ENCODE data around the gene IL15.

DNA sequence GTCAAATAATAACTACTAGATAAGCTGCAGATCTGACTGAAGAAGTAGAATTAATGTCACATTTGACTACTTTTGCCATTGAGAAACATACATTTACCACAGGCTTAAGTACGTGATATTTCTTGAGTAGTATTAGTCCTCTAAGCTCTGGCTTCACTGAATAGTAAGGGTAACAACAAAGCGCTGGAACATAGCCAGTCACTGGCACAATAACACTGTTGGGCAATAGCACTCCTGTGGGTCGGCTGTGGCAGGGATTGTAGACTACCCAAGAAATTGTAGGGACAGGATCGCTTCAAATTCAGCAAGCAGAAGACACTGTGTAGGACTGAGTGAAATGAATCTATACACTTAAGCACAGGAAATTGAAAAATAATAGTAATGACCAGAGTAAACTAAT is 27.1 kb upstream of the IL15 start:
- TF ChIP-seq CREB1 (CRISPR knock-in tag; IDR thresholded peaks at IDR 0.05) (no peak), NFYB (CRISPR knock-in tag; conservative IDR thresholded peaks at IDR 0.05; ENCODE audit: low read depth) (no peak), TEAD1 (CRISPR knock-in tag; IDR thresholded peaks at IDR 0.05) (no peak), ZNF416 (CRISPR knock-in tag; IDR thresholded peaks at IDR 0.05) (no peak), MYBL2 (CRISPR knock-in tag; IDR thresholded peaks at IDR 0.05) (no peak), GABPB1 (CRISPR knock-in tag; IDR thresholded peaks at IDR 0.05) (no peak), ZNF138 (CRISPR knock-in tag; conservative IDR thresholded peaks at IDR 0.05) (no peak)
- TF ChIP-seq, protein P1, sequence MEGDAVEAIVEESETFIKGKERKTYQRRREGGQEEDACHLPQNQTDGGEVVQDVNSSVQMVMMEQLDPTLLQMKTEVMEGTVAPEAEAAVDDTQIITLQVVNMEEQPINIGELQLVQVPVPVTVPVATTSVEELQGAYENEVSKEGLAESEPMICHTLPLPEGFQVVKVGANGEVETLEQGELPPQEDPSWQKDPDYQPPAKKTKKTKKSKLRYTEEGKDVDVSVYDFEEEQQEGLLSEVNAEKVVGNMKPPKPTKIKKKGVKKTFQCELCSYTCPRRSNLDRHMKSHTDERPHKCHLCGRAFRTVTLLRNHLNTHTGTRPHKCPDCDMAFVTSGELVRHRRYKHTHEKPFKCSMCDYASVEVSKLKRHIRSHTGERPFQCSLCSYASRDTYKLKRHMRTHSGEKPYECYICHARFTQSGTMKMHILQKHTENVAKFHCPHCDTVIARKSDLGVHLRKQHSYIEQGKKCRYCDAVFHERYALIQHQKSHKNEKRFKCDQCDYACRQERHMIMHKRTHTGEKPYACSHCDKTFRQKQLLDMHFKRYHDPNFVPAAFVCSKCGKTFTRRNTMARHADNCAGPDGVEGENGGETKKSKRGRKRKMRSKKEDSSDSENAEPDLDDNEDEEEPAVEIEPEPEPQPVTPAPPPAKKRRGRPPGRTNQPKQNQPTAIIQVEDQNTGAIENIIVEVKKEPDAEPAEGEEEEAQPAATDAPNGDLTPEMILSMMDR (IDR thresholded peaks at IDR 0.05) = no peak
- TF ChIP-seq, protein P2, sequence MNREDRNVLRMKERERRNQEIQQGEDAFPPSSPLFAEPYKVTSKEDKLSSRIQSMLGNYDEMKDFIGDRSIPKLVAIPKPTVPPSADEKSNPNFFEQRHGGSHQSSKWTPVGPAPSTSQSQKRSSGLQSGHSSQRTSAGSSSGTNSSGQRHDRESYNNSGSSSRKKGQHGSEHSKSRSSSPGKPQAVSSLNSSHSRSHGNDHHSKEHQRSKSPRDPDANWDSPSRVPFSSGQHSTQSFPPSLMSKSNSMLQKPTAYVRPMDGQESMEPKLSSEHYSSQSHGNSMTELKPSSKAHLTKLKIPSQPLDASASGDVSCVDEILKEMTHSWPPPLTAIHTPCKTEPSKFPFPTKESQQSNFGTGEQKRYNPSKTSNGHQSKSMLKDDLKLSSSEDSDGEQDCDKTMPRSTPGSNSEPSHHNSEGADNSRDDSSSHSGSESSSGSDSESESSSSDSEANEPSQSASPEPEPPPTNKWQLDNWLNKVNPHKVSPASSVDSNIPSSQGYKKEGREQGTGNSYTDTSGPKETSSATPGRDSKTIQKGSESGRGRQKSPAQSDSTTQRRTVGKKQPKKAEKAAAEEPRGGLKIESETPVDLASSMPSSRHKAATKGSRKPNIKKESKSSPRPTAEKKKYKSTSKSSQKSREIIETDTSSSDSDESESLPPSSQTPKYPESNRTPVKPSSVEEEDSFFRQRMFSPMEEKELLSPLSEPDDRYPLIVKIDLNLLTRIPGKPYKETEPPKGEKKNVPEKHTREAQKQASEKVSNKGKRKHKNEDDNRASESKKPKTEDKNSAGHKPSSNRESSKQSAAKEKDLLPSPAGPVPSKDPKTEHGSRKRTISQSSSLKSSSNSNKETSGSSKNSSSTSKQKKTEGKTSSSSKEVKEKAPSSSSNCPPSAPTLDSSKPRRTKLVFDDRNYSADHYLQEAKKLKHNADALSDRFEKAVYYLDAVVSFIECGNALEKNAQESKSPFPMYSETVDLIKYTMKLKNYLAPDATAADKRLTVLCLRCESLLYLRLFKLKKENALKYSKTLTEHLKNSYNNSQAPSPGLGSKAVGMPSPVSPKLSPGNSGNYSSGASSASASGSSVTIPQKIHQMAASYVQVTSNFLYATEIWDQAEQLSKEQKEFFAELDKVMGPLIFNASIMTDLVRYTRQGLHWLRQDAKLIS (CRISPR knock-in tag; IDR thresholded peaks at IDR 0.05; ENCODE audit: borderline replicate concordance) = no peak
- TF ChIP-seq, protein P3, sequence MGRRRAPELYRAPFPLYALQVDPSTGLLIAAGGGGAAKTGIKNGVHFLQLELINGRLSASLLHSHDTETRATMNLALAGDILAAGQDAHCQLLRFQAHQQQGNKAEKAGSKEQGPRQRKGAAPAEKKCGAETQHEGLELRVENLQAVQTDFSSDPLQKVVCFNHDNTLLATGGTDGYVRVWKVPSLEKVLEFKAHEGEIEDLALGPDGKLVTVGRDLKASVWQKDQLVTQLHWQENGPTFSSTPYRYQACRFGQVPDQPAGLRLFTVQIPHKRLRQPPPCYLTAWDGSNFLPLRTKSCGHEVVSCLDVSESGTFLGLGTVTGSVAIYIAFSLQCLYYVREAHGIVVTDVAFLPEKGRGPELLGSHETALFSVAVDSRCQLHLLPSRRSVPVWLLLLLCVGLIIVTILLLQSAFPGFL (CRISPR knock-in tag; IDR thresholded peaks at IDR 0.05; ENCODE audit: borderline replicate concordance) = no peak
- TF ChIP-seq, protein P4, sequence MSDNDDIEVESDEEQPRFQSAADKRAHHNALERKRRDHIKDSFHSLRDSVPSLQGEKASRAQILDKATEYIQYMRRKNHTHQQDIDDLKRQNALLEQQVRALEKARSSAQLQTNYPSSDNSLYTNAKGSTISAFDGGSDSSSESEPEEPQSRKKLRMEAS (CRISPR knock-in tag; IDR thresholded peaks at IDR 0.05) = no peak
- TF ChIP-seq, protein P5, sequence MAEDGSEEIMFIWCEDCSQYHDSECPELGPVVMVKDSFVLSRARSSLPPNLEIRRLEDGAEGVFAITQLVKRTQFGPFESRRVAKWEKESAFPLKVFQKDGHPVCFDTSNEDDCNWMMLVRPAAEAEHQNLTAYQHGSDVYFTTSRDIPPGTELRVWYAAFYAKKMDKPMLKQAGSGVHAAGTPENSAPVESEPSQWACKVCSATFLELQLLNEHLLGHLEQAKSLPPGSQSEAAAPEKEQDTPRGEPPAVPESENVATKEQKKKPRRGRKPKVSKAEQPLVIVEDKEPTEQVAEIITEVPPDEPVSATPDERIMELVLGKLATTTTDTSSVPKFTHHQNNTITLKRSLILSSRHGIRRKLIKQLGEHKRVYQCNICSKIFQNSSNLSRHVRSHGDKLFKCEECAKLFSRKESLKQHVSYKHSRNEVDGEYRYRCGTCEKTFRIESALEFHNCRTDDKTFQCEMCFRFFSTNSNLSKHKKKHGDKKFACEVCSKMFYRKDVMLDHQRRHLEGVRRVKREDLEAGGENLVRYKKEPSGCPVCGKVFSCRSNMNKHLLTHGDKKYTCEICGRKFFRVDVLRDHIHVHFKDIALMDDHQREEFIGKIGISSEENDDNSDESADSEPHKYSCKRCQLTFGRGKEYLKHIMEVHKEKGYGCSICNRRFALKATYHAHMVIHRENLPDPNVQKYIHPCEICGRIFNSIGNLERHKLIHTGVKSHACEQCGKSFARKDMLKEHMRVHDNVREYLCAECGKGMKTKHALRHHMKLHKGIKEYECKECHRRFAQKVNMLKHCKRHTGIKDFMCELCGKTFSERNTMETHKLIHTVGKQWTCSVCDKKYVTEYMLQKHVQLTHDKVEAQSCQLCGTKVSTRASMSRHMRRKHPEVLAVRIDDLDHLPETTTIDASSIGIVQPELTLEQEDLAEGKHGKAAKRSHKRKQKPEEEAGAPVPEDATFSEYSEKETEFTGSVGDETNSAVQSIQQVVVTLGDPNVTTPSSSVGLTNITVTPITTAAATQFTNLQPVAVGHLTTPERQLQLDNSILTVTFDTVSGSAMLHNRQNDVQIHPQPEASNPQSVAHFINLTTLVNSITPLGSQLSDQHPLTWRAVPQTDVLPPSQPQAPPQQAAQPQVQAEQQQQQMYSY (CRISPR knock-in tag; IDR thresholded peaks at IDR 0.05) = no peak
